ENCODE measurements around the gene ADARB2.
"Not testable (repeated sequence)": the region's sequence is repeated elsewhere in the genome, so short reads cannot be mapped to it uniquely, and the experiment has no call there.

Gene ADARB2

GRCh38 chr10:1159131-1160061 lies 577.9 kb downstream of the ADARB2 start:
- no peak for DNase-seq (ENCODE audit: low read depth, low spot score)

- DNase-seq (ENCODE audit: low read depth, low spot score) = not testable (repeated sequence)
Observed at GRCh38 chr10:1158536-1158935, 578.8 kb downstream of the ADARB2 start.

GRCh38 chr10:1158066-1158465 lies 579.3 kb downstream of the ADARB2 start:
- DNase-seq (ENCODE audit: low read depth, low spot score) = no peak

GRCh38 chr10:1157615-1157933 lies 579.8 kb downstream of the ADARB2 start:
- no peak for DNase-seq (ENCODE audit: low read depth, low spot score)

- no peak for DNase-seq (ENCODE audit: low read depth, low spot score)
Observed at GRCh38 chr10:1156921-1157614, 580.3 kb downstream of the ADARB2 start.

GRCh38 chr10:1156616-1156886 lies 580.8 kb downstream of the ADARB2 start:
- no peak for DNase-seq (ENCODE audit: low read depth, low spot score)

GRCh38 chr10:1155791-1156615 lies 581.3 kb downstream of the ADARB2 start:
- no peak for DNase-seq (ENCODE audit: low read depth, low spot score)

GRCh38 chr10:1154531-1155295 lies 582.6 kb downstream of the ADARB2 start:
- no peak for DNase-seq (ENCODE audit: low read depth, low spot score)

- no peak for DNase-seq (ENCODE audit: low read depth, low spot score)
Observed at GRCh38 chr10:1153805-1154351, 583.4 kb downstream of the ADARB2 start.

GRCh38 chr10:1153251-1153763 lies 584.0 kb downstream of the ADARB2 start:
- no peak for DNase-seq (ENCODE audit: low read depth, low spot score)

GRCh38 chr10:1152386-1153250 lies 584.7 kb downstream of the ADARB2 start:
- DNase-seq (ENCODE audit: low read depth, low spot score) = no peak

GRCh38 chr10:1151076-1152033 lies 586.0 kb downstream of the ADARB2 start:
- DNase-seq (ENCODE audit: low read depth, low spot score) = no peak

GRCh38 chr10:1150638-1150955 lies 586.7 kb downstream of the ADARB2 start:
- DNase-seq (ENCODE audit: low read depth, low spot score) = no peak

- no peak for DNase-seq (ENCODE audit: low read depth, low spot score)
Observed at GRCh38 chr10:1149793-1150637, 587.3 kb downstream of the ADARB2 start.

GRCh38 chr10:1148855-1149605 lies 588.3 kb downstream of the ADARB2 start:
- no peak for DNase-seq (ENCODE audit: low read depth, low spot score)

GRCh38 chr10:1147810-1148209 lies 589.5 kb downstream of the ADARB2 start:
- DNase-seq (ENCODE audit: low read depth, low spot score) = no peak

- no peak for DNase-seq (ENCODE audit: low read depth, low spot score)
Observed at GRCh38 chr10:1142596-1142995, 594.7 kb downstream of the ADARB2 start.

Data from smooth muscle cell of the brain vasculature (primary cell).